ENCODE measurements around the gene ACOXL. TPM values are rescaled to one million over a fixed set of nuclear protein-coding genes. Genes with fewer than 3 reads are reported as not detected.
A peak's percentile ranks its signal among the peaks of the same experiment; 100 is the strongest.

ACOXL gene
- total RNA-seq, 1 donor from 2014 or later, result not detected

DNA sequence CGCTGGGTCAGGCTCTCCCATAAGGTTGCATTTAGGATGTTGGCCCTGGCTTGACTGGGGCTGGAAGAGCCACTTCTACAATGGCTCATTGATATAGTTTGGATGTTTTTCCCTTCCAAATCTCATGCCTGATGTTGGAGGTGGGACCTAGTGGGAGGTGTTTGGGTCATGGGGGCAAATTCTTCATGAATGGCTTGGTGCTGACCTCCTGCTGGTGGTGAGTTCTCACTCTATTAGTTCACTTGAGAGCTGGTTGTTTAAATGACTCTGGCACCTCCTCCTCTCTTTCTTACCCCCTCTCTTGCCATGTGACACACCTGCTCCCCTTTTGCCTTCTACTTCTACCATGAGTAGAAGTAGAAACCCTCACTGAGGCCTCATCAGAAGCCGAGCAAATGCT is 20.5 kb downstream of the ACOXL start:
- no peak for DNase-seq (ENCODE audit: low read depth in 2 of 2)

DNA sequence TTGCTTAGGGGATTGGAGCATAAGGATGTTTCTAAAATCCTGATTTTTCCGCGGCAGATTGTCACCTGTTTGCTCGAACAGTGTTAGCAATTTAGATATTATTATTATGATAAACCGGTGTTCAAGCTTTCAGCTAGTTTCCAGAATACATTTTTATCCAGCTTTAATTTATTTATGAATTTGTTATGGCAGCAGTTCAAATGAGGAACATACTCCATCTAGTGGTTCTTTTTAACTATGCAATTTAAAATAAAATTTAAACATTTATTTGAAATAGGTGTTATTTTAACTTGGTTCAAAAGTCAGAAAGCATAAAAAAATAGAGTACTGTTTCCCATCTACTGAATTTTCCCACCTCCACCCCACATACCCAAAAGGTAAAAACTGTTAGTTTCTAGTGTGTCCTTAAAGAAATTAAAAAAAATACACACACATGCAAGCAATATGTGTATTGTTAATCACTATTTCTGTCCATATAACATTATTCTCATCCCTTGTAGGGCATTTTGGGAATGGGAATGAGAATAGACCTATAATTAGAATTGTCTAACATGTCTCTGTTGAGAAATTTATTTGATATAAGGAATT is 23.2 kb downstream of the ACOXL start:
- DNase-seq (ENCODE audit: low read depth in 2 of 2), result peak in 1 of 2 donors; percentile 35

DNA sequence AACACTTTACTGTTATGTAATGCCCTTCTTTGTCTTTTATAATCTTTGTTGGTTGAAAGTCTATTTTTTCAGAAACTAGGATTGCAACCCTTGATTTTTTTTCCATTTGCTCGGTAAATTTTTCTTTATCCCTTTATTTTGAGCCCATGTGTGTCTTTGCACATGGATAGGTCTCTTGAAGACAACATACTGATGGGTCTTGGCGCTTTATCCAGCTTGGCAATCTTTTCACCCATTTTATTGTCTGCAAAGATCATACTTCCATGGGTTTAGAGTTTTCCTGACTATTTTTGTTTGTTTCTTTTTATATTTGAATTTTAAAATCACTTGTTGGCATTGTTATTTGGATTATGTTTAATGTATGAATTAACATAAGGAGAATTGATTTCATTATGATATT is 27.0 kb downstream of the ACOXL start:
- no peak for DNase-seq (ENCODE audit: low read depth in 2 of 2)

DNA sequence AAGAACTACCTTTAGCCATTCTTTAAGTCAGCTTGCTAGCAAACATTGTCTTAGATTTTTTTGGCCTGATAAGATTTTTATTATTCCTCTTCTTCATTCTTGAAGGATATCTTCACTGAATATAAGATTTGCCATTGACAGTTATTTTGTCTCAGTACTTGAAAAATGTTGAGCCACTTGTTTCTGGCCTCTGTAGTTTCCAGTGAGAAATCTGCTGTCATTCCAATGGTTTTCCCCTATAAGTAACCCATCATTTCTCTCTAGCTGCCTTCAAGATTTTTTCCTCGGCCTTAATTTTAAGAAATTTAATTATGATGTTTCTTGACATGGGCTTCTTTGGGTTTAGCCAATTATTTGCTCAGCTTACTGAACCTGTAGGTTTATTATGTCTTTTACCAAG is 32.6 kb downstream of the ACOXL start:
- no peak for DNase-seq (ENCODE audit: low read depth in 2 of 2)

DNA sequence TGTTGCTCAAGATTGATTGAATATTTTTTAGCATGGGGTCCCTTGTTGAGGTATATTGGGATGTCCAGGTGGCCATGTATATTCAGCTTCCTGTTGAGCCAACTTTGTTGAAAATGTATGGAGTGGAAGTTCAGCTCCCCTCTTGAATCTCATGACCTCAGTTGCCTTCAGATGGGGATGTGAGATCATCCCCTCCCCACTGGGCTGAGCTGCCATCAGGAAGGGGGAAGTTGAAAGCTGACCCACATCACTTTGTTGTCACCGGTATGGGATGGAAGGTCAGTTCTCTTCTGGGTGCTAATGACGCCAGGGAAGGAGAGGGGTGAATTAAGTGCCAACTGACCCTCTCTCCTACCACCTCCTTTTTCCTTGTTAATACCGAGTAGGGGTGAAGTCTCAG is 33.9 kb downstream of the ACOXL start:
- DNase-seq (ENCODE audit: low read depth in 2 of 2), result no peak

DNA sequence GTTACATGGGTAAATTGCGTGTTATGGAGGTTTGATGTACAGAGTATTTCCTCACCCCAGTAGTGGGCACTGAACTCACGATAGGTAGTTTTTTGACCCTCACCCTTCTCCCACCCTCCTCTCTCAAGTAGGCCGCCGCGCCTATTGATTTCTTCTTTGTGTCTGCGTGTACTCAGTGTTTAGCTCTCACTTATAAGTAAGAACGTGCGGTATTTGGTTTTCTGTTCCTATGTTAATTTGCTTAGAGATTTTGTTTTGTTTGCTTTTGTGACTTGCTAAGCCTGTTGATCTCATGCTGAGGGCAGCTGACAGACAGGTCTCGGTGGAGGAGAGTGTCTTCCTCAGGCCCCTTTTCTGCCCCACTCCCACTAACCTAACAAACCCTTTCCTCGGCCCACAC is 36.2 kb downstream of the ACOXL start:
- no peak for DNase-seq (ENCODE audit: low read depth in 2 of 2)

DNA sequence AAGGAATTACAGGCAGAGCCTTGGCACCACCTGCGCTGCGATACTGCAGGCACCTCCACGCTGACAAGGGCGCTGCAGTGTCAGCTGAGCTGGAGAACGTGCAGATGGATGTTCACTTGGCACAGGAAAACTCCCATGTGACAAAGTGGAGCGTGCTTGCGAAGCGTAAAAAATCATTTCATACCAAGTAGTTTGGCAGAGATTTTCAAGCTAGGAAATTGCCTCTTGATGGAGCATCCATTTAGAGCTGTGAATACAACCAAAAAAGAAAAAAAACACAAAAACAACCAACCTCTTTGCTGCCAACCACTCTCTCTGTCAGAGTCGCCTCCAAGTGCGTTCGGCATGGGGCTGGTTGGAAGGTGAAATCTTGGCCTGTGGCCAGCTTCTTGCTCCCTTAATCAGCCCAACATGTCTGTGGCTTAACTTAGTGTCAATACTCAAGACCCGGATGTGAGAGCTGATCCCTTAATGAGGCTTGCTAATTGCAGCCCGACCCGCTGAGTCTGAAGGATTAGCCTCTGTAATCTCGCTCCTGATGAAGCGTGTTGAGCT is 38.1 kb downstream of the ACOXL start:
- no peak for DNase-seq (ENCODE audit: low read depth in 2 of 2)

DNA sequence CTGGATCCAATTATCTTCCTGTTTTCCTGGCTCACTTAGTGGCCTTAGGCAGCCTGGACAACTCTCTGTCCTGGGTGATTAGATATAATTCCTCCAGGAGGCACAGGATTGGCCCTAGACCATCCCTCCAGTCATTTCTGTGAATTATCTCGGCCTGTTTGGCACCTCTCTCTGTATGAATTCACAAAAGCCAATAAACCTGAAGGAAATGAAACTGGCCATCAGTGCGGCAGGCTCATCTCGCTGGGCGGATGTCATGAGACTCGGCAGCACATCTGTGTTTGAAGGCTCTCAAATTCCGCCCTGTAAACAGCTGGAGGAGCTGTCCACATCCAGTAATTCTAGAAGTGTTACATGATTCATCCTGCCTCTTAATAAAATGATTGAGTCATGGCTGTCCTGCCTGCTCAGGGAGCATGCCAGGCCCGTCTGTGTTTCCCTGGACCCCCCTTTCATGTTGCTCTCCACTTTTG is 38.6 kb downstream of the ACOXL start:
- peak in 1 of 2 donors; percentile 14 for DNase-seq (ENCODE audit: low read depth in 2 of 2)

DNA sequence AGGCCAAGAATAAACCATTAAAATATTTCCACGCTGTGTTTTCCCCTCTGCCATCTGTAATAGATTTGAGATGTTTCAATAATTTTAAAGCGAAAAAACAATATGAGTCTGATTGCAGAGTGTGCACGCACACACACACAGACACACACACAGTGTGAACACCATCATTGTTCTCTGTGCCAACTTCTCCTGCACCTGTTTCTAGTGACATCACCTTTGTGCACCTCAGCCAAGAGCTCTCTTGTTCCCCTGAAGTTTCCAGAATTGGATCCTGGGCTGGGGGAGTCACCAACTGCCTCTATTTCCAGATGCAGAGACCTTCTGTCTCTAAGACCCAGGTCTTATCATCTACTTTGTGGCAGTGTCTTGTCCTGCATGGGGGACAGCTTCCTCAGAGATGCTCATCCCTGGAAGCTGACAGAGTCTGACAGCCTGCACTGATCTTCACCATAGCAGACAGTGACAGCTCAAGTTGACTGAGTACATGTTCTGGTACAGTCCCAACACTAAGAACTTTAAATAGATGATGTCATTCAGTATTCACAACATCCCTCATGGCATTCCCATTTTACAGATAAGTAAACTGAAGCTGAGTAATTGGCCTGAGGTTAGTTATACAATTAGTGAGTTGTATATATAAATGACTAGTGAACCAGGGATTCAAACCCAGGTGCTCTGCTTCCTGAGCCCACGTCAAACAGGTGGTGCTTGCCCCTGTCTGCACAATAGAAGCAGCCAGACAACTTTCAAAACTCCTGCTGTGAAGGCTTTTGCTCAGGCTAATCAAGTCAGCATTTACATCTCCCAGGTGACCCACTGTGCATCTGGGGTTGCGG is 39.4 kb downstream of the ACOXL start:
- no peak for DNase-seq (ENCODE audit: low read depth in 2 of 2)

DNA sequence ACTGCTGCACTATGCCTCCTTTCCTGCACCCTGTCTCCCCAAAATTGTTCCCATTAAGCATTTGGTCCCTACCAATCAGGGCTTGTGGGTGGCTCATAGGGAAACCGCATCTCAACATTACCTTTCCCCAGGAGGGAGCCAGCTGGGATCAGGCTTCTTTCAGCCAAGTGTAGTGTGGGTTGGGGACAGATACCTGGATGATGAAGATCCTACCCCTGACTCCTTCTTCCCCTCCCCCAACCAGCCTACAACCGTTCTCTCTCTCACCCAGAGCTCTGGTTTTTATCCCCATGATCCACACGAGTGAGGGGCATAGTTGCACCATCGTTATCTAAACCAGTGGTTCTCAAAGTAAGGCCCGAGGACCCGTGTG is 40.0 kb downstream of the ACOXL start:
- no peak for DNase-seq (ENCODE audit: low read depth in 2 of 2)

DNA sequence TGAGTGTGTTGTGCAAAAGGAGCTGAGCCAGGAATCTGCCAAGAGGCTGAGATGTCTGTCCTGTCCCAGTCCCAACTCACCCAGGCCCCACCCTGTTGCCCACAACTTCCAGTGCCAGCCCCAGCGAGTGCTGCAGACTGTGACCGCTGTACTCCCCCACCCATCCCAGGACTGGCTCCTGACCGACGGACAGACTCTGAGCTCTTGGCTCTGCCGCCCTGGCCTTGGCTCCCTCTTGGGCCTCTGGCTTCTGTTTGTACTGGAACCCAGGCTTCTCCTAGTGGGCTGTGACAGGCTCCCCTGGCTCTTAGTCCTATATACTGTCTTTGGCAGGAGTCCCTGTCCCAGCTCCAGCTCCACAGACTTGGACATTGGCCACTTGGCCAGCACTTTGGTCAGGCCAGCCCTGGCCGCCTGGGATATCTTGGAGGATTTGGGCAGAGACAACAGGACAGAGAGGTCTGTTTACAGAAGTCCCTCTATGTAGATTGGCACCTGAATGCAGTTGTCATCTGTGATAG is 41.1 kb downstream of the ACOXL start:
- DNase-seq (ENCODE audit: low read depth in 2 of 2), result no peak

DNA sequence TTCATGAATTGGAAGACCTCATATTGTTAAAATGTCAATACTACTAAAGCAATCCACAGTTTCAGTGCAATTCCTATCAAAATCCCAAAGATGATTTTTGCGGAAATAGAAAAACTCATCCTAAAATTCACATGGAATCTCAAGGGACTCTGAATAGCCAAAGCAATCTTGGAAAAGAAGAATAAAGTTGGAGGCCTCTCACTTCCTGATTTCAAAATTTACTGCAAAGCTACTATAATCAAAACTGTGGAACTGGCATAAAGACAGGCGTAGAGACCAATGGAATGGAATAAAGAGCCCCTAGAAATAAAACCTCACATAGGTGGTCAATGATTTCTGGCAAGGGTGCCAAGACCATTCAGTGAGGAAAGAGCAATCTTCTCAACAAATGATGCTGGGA is 42.3 kb downstream of the ACOXL start:
- no peak for DNase-seq (ENCODE audit: low read depth in 2 of 2)

DNA sequence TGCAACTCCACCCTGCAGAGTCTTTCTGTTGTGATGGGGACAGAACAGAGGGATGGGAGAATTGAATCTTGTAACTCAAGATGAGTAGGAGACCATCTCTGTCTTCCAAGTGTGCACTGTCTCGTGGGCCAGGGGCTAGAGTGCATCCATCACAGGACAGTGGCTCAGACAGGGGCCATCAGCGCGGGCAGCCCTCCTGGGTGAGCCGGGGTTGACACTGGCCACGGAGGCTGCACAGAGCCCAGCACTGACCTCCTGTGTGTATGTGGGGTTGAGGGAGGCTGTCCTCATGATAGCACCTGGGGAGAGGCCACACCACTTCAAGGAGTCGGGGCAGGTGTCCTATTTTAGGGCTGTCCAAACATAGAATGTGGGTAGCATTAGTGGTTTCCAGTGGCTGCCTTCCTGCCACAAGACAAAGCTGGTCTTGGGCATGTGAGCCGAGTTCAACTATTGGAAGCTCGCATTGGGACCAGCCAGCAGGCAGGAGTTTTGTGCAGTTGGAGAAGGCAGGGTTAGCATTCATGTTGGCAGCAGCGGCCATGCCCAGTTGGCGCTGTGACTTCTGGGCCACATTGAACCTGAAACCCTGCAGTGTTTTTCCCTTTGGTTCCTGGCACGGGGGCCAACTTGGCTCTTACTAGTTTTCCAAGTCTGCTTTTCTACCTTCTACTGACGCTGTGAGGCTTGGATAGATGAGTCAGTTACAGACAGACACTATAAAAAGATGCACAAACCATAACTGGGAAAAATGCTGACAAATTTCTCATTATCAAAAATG is 45.3 kb downstream of the ACOXL start:
- no peak for DNase-seq (ENCODE audit: low read depth in 2 of 2)

DNA sequence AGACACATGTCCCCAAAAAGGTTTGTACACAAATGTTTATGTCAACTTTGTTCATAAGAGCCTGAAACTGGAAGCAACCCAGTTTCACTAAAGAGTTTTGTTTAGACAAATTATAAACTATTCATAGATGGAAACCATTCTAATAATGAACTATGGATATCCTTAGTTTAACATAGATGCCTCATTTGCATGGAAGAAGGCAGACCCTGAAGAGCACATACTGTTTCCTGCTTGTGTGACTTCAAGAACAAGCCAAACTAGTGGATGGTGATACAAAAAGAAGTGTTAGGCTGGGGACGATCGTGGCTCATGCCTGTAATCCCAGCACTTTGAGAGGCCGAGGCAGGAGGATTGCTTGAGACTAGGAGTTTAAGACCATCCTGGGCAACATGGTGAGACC is 48.1 kb downstream of the ACOXL start:
- DNase-seq (ENCODE audit: low read depth in 2 of 2), result no peak

DNA sequence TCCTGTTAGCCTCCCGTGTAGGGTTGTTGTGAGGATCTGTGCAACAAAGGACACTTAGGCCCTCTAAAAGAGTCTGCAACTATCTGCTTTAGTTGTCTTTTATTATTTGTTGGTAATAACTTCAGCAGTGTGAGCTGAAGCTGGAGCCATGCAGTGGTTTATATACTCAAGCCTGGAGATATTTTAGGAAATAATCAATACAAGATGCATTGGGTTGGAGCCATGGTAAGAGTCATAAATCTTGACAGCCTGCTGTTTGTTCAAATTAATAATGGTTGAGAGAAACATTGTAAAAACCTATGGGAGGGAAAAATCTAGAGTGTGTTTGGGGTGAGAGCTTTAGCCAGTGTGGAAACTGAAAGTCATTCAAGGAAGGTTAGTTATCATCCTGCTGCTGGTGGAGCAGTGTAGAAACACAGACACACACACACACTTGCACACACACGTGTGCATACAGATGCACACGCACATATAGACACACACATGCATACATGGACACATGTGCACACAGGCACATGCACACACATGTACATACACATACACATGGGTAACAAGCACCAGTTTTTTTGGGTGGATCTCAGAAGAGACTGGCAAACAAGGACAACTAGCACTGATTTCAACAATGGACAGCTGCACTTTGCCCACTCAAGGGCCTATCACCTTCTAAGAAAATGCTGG is 51.0 kb downstream of the ACOXL start:
- DNase-seq (ENCODE audit: low read depth in 2 of 2), result no peak

DNA sequence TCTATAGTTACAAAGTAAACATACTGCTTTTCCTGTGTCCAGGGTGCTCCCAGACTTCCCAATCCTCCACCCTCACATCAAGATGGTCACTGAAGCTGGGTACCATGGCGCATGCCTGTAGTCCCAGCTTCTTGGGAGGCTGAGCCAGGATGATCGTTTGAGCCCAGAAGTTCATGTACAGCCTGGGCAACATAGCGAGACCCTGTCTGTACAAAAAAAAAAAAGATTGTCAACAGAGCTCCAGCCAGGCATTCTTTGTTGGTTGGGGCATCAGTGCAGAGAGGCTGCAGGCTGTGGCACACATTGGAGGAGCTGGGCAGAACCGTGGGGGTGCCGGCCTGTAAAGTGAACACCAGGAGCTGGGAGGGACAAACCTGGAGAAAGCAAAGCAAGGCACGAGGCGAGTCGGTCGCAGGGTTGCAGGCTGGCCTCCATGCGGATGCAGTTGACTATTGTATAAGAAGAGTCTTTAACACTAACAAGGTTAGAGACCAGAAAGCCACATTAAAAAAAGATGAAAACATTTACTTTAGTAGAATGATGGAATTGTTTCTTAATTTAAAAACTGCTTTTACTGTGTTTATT is 51.8 kb downstream of the ACOXL start:
- no peak for DNase-seq (ENCODE audit: low read depth in 2 of 2)

DNA sequence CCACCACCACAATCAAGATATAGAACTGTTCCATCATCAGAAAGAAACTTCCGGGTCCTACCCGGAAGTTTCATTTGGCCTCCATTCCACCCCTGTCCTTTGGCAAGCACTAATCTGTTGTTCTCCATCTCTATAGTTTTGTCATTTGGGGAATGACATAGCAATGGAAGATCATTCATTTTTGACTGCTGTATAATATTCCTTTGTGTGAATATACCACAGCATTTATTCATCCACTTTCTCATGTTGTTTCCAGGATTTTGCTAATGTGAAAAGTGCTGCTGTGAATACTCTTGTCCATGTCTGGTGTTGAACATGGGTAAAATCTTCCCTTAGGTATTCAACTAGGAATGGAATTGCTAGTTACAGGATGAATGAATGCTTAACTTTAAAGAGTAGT is 53.1 kb downstream of the ACOXL start:
- no peak for DNase-seq (ENCODE audit: low read depth in 2 of 2)

DNA sequence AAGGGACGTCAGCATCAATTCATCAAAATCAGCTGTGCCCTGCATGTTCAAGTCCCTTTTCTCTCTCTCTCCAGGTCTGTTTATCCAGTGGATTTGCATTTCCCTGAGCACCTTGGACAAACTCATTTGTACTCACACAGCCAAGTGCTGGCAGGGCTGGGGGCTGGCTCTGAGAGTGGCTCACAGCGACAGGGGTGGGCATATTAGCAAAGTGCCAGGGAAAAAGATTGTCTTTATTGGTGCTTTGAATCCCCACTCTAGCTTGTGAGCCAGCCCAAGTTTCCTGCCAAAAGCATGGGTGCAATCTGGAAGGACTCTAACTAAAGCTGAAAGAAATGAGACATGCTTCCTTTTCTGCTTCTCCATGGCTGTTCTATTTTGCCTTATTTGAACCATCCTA is 56.6 kb downstream of the ACOXL start:
- DNase-seq (ENCODE audit: low read depth in 2 of 2), result no peak

DNA sequence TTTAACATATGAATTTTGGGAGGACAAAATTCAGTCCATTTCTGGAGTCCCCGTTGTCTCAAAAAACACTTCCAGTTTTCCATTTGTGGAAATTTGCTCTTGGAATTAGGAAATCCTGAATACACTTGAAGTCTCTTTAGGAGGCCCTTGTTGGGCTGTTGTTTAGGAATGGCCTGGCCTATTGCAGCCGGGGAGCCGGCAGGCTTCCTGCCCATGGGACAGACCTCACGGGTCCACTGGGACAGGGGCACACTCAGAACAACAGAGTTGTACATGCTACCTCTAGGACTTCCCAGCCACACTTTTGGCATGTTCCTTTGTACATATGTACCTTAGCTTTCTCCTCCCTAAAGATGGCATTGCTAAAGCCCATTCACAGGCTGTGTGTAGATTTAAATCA is 57.3 kb downstream of the ACOXL start:
- DNase-seq (ENCODE audit: low read depth in 2 of 2), result no peak

DNA sequence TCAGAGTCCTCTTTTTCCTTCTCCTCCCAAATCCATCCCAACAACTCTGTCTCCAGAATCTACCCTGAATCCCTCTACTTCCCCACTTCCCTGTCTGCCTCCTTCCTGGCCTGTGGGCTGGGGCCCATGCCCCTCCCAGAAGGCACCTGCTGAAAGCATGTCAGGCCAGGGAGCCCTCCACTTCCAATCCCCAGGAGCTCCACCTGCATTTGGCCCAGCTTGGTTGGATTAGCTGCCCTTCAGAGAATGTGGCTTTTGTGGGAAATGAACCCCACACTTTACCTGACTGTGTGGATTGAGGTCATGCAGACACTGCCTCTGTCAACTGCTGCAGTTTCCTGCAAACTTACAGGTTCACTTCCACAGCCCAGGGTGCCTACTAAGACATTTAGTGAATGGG is 58.5 kb downstream of the ACOXL start:
- DNase-seq (ENCODE audit: low read depth in 2 of 2), result no peak

DNA sequence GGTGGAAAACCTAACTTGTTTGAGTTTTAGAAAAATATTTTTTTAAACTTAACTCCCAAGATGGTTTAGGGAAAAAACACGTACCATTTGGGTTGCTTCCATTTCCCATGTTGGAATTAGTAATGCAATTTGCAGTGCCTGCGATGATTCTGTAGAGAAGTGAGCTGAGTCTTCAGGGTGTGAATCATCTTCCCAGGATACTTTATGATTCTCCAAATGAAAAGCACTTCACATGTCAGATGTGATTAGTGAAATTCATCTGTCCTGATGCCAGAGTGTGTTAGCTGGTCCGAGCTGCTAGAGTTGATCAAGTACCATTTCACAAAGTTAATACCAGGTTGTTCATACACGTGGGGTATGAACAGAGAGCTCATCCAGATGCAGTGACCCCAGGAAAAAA is 59.1 kb downstream of the ACOXL start:
- DNase-seq (ENCODE audit: low read depth in 2 of 2), result no peak
